Stimulated activated naive CD8-positive, alpha-beta T cell treated with anti-CD3 and anti-CD28 coated beads, Interleukin-15, Interleukin-2, amounts not matched to agents 100 U/mL and 50 U/mL, for 24 hours (primary cell): Measurements from ENCODE around the gene LGMN.
"Not testable (repeated sequence)": the region's sequence is repeated elsewhere in the genome, so short reads cannot be mapped to it uniquely, and the experiment has no call there.

ENCODE experiments used
- ATAC-seq: fragments of 150-1000 bp; cut with Tn5 transposase; one replicate; pipeline ENCODE4 v1.10.0; 2021
- DNase-seq: peaks from one replicate; pipeline ENCODE4 v3.0.0; 2021

LGMN gene

DNA sequence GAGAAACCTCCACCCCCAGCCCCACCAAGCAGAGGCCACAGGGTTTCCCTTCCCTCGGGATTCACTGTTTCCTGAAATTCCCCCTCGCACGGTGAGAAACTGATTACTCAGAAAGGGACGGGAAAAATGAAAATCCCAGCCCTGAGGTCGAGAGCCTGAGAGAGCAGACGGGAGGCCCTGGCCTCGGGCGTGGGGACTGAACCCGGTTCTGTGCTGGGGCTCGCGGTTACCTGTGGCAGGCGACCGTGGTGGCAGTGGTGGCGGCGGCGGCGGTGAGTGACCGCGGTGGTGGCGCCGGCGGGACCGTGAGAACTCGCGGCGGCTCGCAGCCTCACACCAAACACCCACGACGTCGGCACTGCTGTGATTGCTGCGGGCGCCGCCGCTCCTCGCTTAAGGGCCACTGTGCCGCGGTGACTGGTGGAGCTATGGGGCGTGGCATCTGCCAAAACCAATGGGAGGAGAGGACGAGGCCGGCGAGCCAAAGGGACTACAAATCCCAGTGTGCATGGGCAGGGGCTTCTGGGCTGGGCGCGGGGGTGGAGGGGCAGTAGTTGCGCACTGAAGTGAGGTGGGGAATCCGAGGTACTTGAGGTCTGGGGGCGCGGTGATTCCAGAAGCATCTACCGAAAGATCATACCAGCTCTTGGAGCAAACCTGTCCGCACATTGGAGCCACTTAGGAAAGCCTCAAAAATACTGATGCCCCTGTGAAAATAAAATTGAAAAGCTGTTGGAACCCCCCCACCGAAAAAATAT, at the start of gene LGMN:
TSS of gene LGMN (minus strand) at position 369 of the 758 bp plus-strand sequence. CDS start 15,841 bp downstream, outside the sequence.
- ATAC-seq (peak; percentile 91), DNase-seq (peak; percentile 82)

GRCh38 chr14:92794961-92795360, 46.5 kb upstream of the LGMN start:
- DNase-seq (no peak), ATAC-seq (no peak)

DNA sequence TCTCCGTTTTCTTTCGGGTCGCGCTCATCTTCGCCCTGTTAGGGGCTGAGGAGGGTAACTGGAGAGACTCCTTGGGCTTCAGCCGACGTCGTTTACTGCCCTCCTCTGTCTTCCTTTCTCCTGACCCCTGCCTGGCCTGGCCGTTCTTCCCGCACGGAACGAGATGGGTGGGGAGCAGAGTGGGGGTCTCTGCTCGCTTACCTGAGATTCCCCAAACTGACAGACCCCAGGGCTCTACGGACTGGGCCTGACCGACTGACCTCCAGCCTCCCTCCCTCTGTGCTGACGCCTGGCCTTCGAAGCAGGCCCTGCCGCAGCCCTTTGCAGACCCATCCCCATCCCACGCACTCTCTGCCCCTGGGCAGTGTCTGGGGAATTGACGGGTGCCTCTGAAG, 46.1 kb upstream of the LGMN start:
- no peak for DNase-seq
- ATAC-seq, result no peak

DNA sequence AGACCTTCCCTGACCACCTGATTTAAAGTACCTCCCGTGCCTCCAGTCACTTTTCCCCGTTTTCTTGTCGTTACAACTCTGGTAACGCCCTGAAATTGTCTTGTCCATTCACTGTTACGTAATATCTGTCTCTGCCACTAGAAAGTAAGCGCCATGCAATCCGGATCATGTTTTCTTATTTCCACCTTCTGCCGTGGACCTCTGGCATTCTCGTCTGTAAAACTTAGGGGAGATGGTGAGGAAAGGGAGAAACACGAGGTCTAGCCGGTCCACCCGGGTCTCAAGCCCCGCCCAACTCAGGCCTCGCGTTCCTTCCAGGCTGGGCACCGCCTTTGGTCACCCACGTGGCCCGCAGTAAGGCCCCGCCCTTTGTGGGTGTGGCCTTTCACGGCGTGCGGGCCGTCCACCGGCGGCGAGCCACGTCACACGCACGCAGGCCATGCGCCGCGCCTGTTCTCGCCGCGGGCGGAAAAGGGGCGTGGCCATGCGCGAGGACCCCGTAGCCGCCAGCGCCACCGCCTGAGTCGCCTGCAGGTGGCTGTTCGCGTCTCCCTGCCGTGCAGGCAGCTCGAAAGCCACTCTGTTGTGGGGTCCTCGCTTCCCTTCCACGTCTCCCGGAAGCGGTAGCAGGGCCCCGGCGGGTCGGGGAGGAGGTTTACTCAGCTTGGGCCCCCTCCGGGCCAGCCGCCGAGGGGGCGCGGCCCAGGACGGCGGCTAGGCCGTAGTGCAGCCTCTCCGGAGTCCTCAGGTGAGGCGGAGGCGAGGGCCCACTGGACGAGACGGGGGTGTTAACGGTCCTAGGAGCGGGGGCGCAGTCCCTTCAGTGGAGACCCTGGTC, 45.5 kb upstream of the LGMN start, which contains the start of gene GOLGA5:
TSS of gene GOLGA5 (plus strand) at position 597 of the 838 bp plus-strand sequence. CDS start 3,133 bp downstream, outside the sequence.
- DNase-seq (peak; percentile 98), ATAC-seq (peak; percentile 97)

GRCh38 chr14:92792885-92793284, 44.5 kb upstream of the LGMN start:
- ATAC-seq (no peak), DNase-seq (no peak)

DNA sequence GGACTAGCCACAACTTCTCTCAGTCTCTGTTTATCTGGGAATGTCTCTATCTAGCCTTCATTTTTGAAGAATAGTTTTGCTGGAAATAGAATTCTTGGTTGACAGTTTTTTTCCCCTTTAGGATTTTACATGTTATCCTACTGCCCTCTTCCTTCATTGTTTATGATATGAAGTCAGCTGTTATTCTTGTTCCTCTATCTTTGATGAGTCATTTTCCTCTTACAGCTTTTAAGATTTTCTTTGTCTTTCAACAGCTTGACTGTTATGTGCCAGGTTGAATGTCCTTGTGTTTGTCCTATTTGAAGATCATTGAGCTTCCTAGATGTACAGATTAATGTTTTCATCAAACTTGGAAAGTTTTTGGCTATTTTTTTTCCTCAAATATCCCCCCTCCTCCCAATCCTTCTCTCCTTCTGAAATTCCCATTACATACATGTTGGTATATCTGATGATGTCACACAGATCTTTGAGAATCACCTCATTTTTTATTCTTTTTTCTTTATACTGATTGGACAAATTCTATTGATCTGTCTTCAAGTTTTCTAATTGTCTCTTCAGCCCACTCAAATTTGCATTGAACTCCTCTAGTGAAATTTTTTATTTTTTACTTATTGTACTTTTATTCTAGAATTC, 41.1 kb upstream of the LGMN start:
- DNase-seq (no peak), ATAC-seq (no peak)

DNA sequence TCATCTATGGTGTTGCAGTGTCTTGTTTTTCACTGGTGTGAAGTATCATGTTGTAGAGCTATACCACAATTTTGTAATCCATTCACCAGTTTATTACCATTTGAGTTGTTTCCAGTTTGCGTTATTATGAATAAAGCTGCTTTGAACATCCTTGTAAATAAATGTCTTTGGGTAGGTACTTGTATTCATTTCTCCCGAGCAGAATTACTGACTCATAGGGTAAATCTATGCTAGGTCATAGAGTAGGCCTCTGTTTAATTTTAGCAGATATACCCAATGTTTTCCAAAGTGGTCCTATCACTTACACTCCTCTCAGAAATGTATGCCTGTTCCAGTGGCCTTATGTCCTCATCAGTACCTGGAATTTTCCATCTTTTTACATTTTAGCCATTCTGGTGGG, 39.1 kb upstream of the LGMN start:
- ATAC-seq, result peak; percentile 41
- DNase-seq, result no peak

- no peak for ATAC-seq
These were observed 38.0 kb upstream of the LGMN start for GRCh38 chr14:92786427-92786756.

GRCh38 chr14:92785667-92786426, 37.4 kb upstream of the LGMN start:
- ATAC-seq (peak; percentile 26), DNase-seq (no peak)

More at GRCh38 chr14:92786427-92786756, 38.0 kb upstream of the LGMN start:
- no peak for DNase-seq

DNA sequence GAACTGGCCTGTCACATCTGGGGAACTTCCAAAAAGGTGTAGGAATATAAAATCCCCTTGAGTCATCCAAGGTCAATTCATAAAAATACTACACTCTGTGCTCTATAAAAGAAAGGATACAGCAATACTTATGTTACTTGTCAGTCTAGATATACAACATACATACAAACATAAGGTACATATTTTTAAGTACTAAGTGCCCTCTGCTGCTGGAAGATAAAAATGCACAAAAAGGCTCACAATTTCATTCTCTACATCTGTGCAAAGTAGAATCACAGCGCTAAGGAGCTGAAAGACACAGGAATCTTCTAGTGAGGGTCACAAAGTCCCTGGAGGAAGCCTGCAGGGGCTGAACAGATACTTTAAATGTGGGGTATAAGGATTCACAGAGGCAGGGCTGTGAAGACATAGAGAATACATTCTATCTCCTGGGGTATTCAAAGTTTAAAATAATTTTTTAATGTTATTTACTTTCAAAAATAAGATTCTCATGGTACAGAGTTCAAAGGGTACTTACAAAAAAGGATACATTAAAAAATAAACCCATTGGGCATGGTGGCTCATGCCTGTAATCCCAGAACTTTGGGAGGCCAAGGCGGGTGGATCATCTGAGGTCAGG, 35.5 kb upstream of the LGMN start:
- DNase-seq (no peak), ATAC-seq (peak; percentile 41)

GRCh38 chr14:92781350-92781749, 32.9 kb upstream of the LGMN start:
- DNase-seq, result no peak
- ATAC-seq, result no peak

DNA sequence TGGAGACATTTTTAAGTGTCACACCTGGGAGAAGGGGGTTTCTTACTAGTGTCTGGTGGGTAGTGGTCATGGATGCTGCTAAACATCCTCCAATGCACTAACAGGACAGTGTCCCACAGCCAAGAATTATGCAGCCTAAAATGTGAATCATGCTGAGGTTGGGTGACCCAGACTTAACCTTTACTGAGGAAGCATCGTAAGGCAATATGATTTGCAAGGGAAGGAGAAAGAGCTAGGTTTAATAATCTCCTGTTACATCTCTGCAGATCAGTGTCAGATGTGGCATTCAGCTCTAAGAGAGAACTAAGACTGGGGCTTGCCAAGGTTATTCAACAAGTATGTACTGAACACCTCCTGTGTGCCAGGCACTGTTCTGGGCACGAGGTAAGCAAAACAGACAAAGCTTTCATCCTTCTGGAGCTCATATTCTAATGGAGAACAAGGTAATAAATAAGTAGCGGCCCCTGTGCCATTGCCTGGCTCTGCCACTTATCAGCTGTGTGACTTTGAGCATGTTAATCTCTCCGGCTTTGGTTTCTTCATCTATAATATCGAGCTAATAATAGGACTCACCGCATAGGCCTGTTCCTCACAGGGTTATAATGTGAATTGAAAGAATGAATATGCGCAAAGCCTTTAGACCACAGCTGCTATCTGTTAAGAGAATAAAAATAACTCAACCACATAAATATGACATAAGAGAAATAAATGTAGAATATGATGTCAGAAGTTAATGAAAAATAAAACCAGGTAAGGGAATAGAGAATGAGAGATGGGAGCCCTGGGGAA, 32.2 kb upstream of the LGMN start:
- DNase-seq (no peak), ATAC-seq (peak; percentile 82)

DNA sequence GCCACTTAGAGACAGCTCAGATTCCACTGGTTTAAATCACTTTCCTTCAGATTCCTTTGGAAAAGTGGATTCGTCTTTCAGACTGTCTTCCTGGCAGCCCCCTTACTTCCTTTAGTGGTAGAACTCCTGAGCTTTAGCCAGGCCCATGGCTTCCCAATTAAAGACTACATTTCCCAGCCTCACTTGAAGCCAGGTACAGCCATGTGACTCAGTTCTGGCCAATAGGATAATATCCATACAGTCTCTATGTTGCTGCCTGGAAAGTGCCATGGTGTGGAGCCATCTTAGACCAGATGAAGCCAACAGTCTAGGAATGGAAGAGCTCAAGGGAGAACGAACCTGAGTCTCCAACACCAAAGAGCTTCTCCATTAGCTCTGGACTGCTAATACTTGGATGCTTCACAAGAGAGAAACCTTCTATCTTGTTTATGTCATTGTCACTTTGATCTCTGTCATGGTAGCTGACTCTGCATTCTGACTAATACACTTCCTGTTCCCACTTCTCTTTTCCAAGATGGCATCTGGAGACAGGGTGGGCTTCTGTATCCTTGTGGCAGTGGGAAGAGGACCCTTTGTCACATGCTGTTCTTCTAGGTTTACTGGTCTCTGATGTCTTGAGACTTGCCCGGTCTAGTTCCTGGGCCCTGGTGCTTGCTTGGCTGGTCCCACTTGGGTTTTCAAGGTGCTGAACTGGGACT, 30.6 kb upstream of the LGMN start:
- not testable (repeated sequence) for ATAC-seq

GRCh38 chr14:92775292-92775691, 26.9 kb upstream of the LGMN start:
- ATAC-seq (peak; percentile 94), DNase-seq (peak; percentile 30)

More for the DNA sequence above, 30.6 kb upstream of the LGMN start:
- DNase-seq, result not testable (repeated sequence)

DNA sequence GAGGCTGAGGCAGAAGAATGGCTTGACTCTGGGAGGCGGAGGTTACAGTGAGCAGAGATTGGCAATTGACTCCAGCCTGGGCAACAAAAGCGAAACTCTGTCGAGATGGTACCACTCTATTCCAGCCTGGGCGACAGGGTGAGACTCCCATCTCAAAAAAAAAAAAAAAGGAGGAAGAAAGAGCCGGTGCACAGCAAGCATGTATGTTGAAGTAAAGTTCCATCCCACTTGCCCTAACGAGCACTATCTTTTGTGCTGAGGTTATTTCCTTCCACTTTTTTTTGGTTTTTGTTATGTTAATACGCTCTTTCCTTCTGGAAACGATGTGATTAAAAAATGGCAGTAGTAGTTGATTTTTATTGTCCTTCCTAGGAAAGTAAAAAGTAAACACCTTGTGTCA, 26.1 kb upstream of the LGMN start:
- no peak for DNase-seq
- no peak for ATAC-seq

DNA sequence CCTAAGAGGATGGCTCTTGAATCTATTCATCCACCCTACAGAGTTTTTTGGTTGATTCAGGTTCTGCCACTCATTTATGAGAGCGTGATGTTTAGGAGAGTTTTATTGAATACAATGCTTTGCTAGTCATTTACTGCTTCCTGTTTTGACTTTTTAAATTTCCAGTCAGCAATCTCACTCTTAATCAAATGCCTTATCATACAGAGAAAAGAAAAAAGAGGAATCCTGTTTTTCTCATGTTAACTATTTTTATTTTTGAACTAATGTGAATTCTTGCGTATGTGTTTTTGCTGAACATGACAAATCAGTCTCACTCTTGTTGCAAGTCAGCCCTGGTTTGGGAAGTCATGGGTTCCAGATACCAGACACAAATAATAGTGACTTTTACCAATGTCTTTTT, 22.1 kb upstream of the LGMN start:
- ATAC-seq, result no peak
- DNase-seq, result no peak

DNA sequence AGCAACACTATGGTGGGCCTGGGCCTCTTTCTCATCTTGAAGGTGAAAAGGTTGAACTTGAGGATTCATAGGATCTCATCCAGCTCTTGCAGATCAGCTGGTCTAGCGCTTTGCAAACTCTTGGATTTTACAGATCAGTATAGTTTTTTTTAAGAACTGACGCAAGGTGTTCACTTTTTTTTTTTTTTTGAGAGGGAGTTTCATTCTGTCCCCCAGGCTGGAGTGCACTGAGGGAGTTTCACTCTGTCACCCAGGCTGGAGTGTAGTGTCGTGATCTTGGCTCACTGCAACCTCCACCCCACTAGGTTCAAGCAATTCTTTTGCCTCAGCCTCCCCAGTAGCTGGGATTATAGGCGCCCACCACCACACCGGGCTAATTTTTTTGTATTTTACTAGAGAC, 20.4 kb upstream of the LGMN start:
- ATAC-seq (no peak), DNase-seq (no peak)

- ATAC-seq, result peak; percentile 94
- DNase-seq, result peak; percentile 20
These were observed 19.8 kb upstream of the LGMN start for GRCh38 chr14:92768236-92768635.

GRCh38 chr14:92763666-92764631, 15.5 kb upstream of the LGMN start:
- not testable (repeated sequence) for ATAC-seq, DNase-seq
